Glutamatergic neuron (in vitro differentiated cells): Measurements from ENCODE around the gene NOP56. TPM values are rescaled to one million over a fixed set of nuclear protein-coding genes. Genes with fewer than 3 reads are reported as not detected.
"Not testable (repeated sequence)": the region's sequence is repeated elsewhere in the genome, so short reads cannot be mapped to it uniquely, and the experiment has no call there.

Experiments
- DNase-seq: peaks from one replicate; pipeline ENCODE4 v3.0.0; 2022
- H3K27ac Mint-ChIP-seq: one replicate; pipeline ENCODE4 v1.8.0; 2020; ENCODE audit warnings: mild to moderate bottlenecking, mixed read lengths, inconsistent platforms; ENCODE audit not compliant: unreplicated experiment
- H3K27me3 Mint-ChIP-seq: one replicate; pipeline ENCODE4 v1.8.0; 2020; ENCODE audit warnings: mild to moderate bottlenecking, moderate library complexity, mixed read lengths, inconsistent platforms; ENCODE audit not compliant: unreplicated experiment
- H3K36me3 Mint-ChIP-seq: one replicate; pipeline ENCODE4 v1.8.0; 2020; ENCODE audit warnings: mild to moderate bottlenecking, mixed read lengths, inconsistent platforms; ENCODE audit not compliant: unreplicated experiment
- H3K4me1 Mint-ChIP-seq: one replicate; pipeline ENCODE4 v1.8.0; 2020; ENCODE audit warnings: mild to moderate bottlenecking, low read depth, mixed read lengths, inconsistent platforms; ENCODE audit not compliant: unreplicated experiment
- H3K4me3 Mint-ChIP-seq: one replicate; pipeline ENCODE4 v1.8.0; 2020; ENCODE audit warnings: mild to moderate bottlenecking, mixed read lengths, inconsistent platforms; ENCODE audit not compliant: unreplicated experiment
- H3K9me3 Mint-ChIP-seq: one replicate; pipeline ENCODE4 v1.8.0; 2020; ENCODE audit warnings: mild to moderate bottlenecking, moderate library complexity, mixed read lengths, inconsistent platforms; ENCODE audit not compliant: unreplicated experiment
- CTCF ChIP-seq: fragments of 200-600 bp; sonication (generic); IDR thresholded peaks from one replicate; pipeline ENCODE4 v1.5.0; 2021; ENCODE audit not compliant: partially characterized antibody, unreplicated experiment
- total RNA-seq: library from RNA; stranded (reverse); fragmentation: NEBNext Ultra II Directional; extraction: Animal tissue kit (Norgen Biotek cat#: 25700); gene quantifications from one replicate; pipeline ENCODE4 v1.2.1, GENCODE V29; 2021; ENCODE audit not compliant: unreplicated experiment

NOP56 gene
- total RNA-seq, 1 donor from 2014 or later: 185 TPM

- peaks cover 15% of the 10 kb centered on the region for H3K36me3 Mint-ChIP-seq
- H3K27me3 Mint-ChIP-seq: peaks cover 46% of the 10 kb centered on the region
- TF ChIP-seq CTCF: no peak
- no peak overlapping the region for H3K27ac Mint-ChIP-seq
- no peak for DNase-seq
- peaks cover 19% of the 10 kb centered on the region for H3K4me1 Mint-ChIP-seq
- no peak overlapping the region for H3K4me3 Mint-ChIP-seq
- H3K9me3 Mint-ChIP-seq: peaks cover 15% of the 10 kb centered on the region
Observed at GRCh38 chr20:2694008-2694471, 41.6 kb downstream of the NOP56 start.

- Mint-ChIP-seq H3K27ac (no peak overlapping the region), H3K4me1 (peaks cover 19% of the 10 kb centered on the region), H3K27me3 (peaks cover 41% of the 10 kb centered on the region), H3K36me3 (peaks cover 15% of the 10 kb centered on the region), H3K4me3 (peak overlapping the region; percentile 21), H3K9me3 (peaks cover 15% of the 10 kb centered on the region)
- TF ChIP-seq CTCF: no peak
- no peak for DNase-seq
Observed at GRCh38 chr20:2694519-2694918, 42.1 kb downstream of the NOP56 start.

GRCh38 chr20:2695206-2695983, 43.0 kb downstream of the NOP56 start:
- Mint-ChIP-seq H3K4me3 (peak overlapping the region; percentile 69), H3K27ac (no peak overlapping the region), H3K27me3 (peaks cover 36% of the 10 kb centered on the region), H3K36me3 (peaks cover 15% of the 10 kb centered on the region), H3K9me3 (peaks cover 15% of the 10 kb centered on the region), H3K4me1 (peaks cover 19% of the 10 kb centered on the region)
- no peak for TF ChIP-seq CTCF
- no peak for DNase-seq

- peaks cover 19% of the 10 kb centered on the region for H3K4me1 Mint-ChIP-seq
- peaks cover 14% of the 10 kb centered on the region for H3K36me3 Mint-ChIP-seq
- DNase-seq, H3K4me3 Mint-ChIP-seq, H3K27ac Mint-ChIP-seq: not testable (repeated sequence)
- peaks cover 12% of the 10 kb centered on the region for H3K9me3 Mint-ChIP-seq
- H3K27me3 Mint-ChIP-seq: peaks cover 35% of the 10 kb centered on the region
Observed at GRCh38 chr20:2695984-2696525, 43.6 kb downstream of the NOP56 start.

- DNase-seq: no peak
- Mint-ChIP-seq H3K4me3 (peak overlapping the region; percentile 65), H3K4me1 (peaks cover 19% of the 10 kb centered on the region), H3K27me3 (peaks cover 29% of the 10 kb centered on the region), H3K9me3 (peaks cover 9% of the 10 kb centered on the region), H3K27ac (peak overlapping the region; percentile 62), H3K36me3 (peaks cover 10% of the 10 kb centered on the region)
- no peak for TF ChIP-seq CTCF
Observed at GRCh38 chr20:2696646-2697045, 44.2 kb downstream of the NOP56 start.
